ENCODE results near the gene MMAB.

Gene MMAB

GRCh38 chr12:109535231-109535862, 38.0 kb downstream of the MMAB start:
- no peak for DNase-seq

GRCh38 chr12:109534456-109534855, 38.8 kb downstream of the MMAB start:
- DNase-seq: no peak

GRCh38 chr12:109533487-109533740, 39.9 kb downstream of the MMAB start:
- DNase-seq: no peak

GRCh38 chr12:109532721-109533486, 40.4 kb downstream of the MMAB start:
- no peak for DNase-seq

GRCh38 chr12:109531411-109531810, 41.9 kb downstream of the MMAB start:
- no peak for DNase-seq

GRCh38 chr12:109529691-109530640, 43.3 kb downstream of the MMAB start:
- no peak for DNase-seq

- DNase-seq: no peak
These were observed 45.7 kb downstream of the MMAB start for GRCh38 chr12:109527489-109528123.

GRCh38 chr12:109525279-109525585, 48.1 kb downstream of the MMAB start:
- no peak for DNase-seq

- DNase-seq: no peak
These were observed 48.6 kb downstream of the MMAB start for GRCh38 chr12:109524466-109525278.

GRCh38 chr12:109523504-109523903, 49.8 kb downstream of the MMAB start:
- no peak for DNase-seq

- DNase-seq: no peak
These were observed 50.2 kb downstream of the MMAB start for GRCh38 chr12:109523071-109523470.

GRCh38 chr12:109521831-109522230, 51.5 kb downstream of the MMAB start:
- no peak for DNase-seq

GRCh38 chr12:109519787-109520186, 53.5 kb downstream of the MMAB start:
- no peak for DNase-seq

- DNase-seq: peak; percentile 62 to 66
These were observed 54.3 kb downstream of the MMAB start for GRCh38 chr12:109518820-109519665.

- no peak for DNase-seq
These were observed 55.7 kb downstream of the MMAB start for GRCh38 chr12:109517619-109518018.

GRCh38 chr12:109513977-109514376, 59.3 kb downstream of the MMAB start:
- DNase-seq: no peak

- DNase-seq: no peak
These were observed 60.3 kb downstream of the MMAB start for GRCh38 chr12:109513051-109513450.

- no peak for DNase-seq
These were observed 60.7 kb downstream of the MMAB start for GRCh38 chr12:109512608-109513007.

- DNase-seq: no peak
These were observed 63.1 kb downstream of the MMAB start for GRCh38 chr12:109510196-109510595.

GRCh38 chr12:109504068-109504467, 69.2 kb downstream of the MMAB start:
- DNase-seq: no peak

All from activated CD4-positive, alpha-beta T cell treated with anti-CD3 and anti-CD28 coated beads, Interleukin-2, amount 50 U/mL, for 48 hours (primary cell).